NCI-H345 (cell line): ENCODE measurements around the gene RFESD.
"Not testable (repeated sequence)": the region's sequence is repeated elsewhere in the genome, so short reads cannot be mapped to it uniquely, and the experiment has no call there.

Experiments used
- DNase-seq: peaks from one replicate; lab custom pipeline; 2025; lab: John Stamatoyannopoulos, UW

Gene RFESD

GRCh38 chr5:95628933-95629332 is 17.6 kb upstream of the RFESD start:
- DNase-seq = no peak

DNA sequence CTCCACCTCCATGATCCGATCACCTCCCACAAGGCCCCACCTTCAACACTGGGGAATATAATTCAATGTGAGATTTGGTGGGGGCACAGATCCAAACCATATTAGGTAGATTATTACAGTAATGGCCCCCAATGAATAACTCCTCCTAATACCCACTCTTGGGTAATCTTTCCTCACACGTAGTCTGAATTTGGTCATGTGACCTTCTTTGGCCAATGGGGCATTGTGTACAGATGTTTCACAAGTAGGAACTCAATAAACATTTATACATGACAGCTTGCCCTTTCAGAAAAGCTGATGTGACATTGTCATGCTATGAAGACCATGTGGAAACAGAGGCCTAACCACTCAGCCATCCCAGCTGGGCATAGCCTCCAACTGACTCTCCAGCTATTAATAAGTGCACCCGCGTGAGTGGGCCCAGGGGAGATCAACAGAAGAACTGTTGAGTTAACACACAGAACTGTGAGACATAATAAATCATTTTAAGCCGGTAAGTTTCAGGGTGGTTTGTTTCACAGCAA is 16.1 kb upstream of the RFESD start:
- no peak for DNase-seq

GRCh38 chr5:95631255-95631958 is 15.2 kb upstream of the RFESD start:
- DNase-seq = no peak

DNA sequence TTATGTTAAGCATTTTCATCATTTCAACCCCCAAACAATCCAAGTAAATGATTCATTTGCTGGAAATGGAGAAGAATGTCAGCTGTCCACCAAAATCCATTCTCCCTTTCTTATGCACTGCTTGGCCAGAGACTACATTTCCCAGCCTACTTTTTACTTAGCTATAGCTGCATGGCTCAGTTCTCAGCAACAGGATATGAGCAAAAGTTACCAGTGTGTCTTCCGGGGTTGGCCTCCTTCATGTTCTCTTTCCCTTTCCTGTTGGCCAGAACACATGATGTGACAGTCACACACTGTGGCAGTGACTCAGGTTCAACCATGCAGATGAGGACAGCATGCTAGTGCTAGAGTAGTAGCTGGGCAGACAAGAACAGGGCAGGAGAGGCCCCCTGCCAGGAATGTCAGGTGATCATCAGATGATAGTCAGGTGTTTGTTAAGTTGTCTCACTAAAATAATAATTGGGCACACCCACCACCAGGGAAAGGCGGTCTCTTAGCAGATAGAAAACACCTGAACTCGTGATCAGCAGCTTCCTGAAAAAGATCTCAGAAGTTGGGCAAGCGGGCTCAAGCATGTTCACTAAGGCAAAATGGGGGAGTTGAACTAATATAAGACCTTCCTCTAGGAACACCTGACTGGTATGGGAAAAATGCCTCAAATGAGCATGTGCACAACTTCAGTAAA is 14.4 kb upstream of the RFESD start:
- no peak for DNase-seq

DNA sequence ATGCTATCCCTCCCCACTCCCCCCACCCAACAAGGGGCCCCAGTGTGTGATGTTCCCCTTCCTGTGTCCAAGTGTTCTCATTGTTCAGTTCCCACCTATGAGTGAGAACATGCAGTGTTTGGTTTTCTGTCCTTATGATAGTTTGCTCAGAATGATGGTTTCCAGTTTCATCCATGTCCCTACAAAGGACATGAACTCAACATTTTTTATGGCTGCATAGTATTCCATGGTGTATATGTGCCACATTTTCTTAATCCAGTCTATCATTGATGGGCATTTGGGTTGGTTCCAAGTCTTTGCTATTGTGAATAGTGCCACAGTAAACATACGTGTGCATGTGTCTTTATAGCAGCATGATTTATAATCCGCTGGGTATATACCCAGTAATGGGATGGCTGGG is 13.6 kb upstream of the RFESD start:
- DNase-seq = not testable (repeated sequence)

- DNase-seq = no peak
Observed at GRCh38 chr5:95633671-95634070, 12.9 kb upstream of the RFESD start.

GRCh38 chr5:95634081-95634480 is 12.5 kb upstream of the RFESD start:
- DNase-seq = no peak

- no peak for DNase-seq
Observed at GRCh38 chr5:95638632-95639031, 7.9 kb upstream of the RFESD start.

DNA sequence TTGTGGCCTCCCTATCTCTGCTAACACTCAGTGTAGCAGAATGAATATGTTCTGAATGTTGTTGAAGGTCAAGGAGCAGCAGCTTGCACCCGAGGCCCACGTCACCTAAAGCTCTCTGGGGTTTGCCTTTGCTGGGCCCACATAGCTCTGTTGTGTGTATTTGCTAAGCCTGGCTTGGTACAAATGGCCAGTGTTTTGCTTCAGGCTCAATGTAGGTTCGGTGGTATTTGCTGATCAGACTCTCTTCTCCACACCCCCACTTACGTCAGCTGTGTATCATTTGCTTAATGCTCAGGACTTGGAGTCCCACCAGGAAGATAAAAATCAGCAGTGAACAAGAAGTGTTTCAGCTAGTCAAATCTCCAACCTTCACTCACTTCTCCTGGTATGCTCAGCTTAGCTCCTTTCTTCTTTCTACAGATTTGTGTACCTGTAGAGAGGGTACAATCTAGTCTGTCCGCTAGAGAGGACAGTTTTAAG is 4.8 kb upstream of the RFESD start:
- no peak for DNase-seq

- DNase-seq = no peak
Observed at GRCh38 chr5:95643152-95643551, 3.4 kb upstream of the RFESD start.

GRCh38 chr5:95644351-95645042 is 2.1 kb upstream of the RFESD start:
- peak; percentile 58 for DNase-seq

DNA sequence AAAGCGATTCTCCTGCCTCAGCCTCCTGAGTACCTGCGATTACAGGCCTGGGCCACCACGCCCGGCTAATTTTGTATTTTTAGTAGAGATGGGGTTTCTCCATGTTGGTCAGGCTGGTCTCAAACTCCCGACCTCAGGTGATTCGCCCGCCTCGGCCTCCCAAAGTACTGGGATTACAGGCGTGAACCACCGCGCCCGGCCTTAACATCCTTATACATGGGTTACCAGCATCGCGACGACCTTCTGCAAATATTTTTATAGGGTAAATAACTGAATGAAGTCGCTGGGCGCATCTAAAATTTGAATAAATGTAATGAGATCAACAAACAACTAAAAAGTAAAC is 380 bp upstream of the RFESD start:
- not testable (repeated sequence) for DNase-seq

GRCh38 chr5:95647886-95648860 is 1.6 kb downstream of the RFESD start:
- DNase-seq = no peak

- no peak for DNase-seq
Observed at GRCh38 chr5:95649274-95649673, 2.7 kb downstream of the RFESD start.

DNA sequence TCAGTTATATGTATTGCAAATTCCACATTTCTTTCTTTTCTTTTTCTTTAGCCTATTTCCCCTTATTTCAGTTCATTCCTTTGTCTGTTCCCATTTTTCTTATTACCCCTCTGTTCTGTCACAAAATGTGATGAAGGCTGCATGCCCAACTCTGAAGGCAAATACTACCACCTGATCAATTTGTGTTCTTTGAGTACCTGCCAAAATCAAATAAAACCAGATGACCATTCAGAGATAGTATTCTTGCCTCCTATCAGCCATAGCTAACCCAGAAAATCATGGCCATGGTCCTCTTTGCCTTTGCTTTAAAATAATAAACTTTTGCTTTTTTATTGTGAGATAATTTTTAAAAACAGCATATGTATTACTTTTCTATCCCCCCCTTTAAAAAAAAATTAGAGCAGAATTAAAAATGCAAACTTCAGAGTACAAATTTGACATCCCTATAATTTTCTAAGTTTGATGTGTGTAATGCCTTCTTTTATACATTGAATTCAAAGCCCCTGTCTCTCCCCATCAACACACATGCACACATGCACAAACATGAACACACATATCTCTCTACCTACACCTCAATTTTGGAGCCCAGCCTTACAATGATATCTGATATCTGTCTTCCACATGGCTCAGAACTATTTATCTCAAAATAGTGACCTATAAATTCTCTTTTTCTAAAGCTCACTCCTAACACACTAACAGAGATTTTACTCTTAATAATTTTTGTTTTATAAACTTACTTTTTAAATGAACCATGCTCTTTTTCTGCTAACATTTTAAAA is 3.5 kb downstream of the RFESD start:
- no peak for DNase-seq

DNA sequence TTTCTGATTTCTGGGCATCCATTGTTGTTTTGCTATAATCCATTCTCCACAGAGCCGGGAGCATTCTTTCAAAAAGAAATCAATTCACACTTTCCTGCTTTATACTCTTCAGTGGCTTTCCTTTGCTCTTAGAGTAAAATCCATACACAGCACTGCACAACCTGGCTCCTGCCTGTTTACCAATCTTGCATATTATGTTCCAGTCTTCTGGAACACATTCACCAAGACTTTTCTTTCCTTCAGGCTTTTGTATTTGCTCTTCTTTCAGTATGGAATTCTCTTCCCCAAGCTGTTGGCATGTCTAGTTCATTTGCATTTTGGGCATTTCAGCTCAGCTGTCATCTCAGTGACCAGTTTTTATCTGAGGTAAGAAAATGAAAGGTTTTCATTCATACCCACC is 6.3 kb downstream of the RFESD start:
- no peak for DNase-seq

GRCh38 chr5:95654196-95654595 is 7.6 kb downstream of the RFESD start:
- DNase-seq = no peak

GRCh38 chr5:95655575-95655974 is 9.0 kb downstream of the RFESD start:
- DNase-seq = no peak

- DNase-seq = no peak
Observed at GRCh38 chr5:95660060-95660459, 13.5 kb downstream of the RFESD start.

GRCh38 chr5:95662946-95663345 is 16.4 kb downstream of the RFESD start:
- DNase-seq = no peak

GRCh38 chr5:95664204-95664786 is 17.7 kb downstream of the RFESD start:
- DNase-seq = peak; percentile 4
